ENCODE data around the gene DNAL1. TPM values are rescaled to one million over a fixed set of nuclear protein-coding genes. Genes with fewer than 3 reads are reported as not detected.

Gene DNAL1
- total and polyA plus RNA-seq, 2 experiments from 2014 or later: 12.2 to 19.4 TPM

DNA sequence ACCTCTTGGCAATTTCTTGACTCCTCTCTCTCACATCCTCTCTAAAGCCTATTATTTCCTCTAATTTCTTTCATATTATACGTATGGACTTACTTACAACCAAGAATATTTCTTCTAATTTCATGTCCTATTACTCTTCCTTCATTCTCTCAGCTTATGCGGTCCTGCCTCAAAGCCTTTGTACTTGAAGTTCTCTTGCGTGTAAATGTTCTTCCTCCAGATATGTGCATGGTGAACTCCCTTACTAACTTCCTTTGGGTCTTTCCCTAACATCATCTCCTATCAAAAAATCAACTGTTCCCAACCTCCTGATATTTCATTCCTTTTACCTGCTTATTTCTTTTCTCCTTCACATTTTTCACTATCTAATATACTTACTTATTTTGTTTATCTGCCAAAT is 23.1 kb downstream of the DNAL1 start:
- TF ChIP-seq, protein P1, sequence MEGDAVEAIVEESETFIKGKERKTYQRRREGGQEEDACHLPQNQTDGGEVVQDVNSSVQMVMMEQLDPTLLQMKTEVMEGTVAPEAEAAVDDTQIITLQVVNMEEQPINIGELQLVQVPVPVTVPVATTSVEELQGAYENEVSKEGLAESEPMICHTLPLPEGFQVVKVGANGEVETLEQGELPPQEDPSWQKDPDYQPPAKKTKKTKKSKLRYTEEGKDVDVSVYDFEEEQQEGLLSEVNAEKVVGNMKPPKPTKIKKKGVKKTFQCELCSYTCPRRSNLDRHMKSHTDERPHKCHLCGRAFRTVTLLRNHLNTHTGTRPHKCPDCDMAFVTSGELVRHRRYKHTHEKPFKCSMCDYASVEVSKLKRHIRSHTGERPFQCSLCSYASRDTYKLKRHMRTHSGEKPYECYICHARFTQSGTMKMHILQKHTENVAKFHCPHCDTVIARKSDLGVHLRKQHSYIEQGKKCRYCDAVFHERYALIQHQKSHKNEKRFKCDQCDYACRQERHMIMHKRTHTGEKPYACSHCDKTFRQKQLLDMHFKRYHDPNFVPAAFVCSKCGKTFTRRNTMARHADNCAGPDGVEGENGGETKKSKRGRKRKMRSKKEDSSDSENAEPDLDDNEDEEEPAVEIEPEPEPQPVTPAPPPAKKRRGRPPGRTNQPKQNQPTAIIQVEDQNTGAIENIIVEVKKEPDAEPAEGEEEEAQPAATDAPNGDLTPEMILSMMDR (IDR thresholded peaks at IDR 0.05; ENCODE audit: low read depth, low read length): no peak
- no peaks in the 10 kb centered on the region for H3K9me3 ChIP-seq (ENCODE audit: low read depth)

DNA sequence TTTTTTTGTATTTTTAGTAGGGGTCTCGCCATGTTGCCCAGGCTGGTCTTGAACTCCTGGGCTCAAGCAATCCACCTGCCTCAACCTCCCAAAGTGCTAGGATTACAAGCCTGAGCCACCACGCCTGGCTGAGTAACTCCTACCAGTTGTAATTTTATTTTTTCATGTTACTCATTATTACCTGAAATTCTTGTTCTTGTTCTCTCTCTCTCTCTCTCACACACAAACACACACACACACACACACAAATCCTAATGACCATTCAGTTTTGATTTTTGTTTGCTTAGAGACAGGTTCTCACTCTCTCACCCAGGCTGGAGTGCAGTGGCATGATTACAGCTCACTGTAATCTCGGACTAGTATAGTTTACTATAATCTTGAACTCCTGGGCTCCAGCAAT is 30.2 kb downstream of the DNAL1 start:
- Histone ChIP-seq H3K27me3 (no peaks in the 10 kb centered on the region), H3K4me3 (no peak overlapping the region), H3K36me3 (peaks cover 12% of the 10 kb centered on the region), H3K4me1 (ENCODE audit: low read depth) (no peaks in the 10 kb centered on the region), H3K9me3 (ENCODE audit: low read depth) (no peaks in the 10 kb centered on the region), H3K27ac (no peak overlapping the region)
- DNase-seq (ENCODE audit: low read depth in 1 of 2, low spot score in 1 of 2): no peak
- TF ChIP-seq, protein P1 (IDR thresholded peaks at IDR 0.05; ENCODE audit: low read depth, low read length): no peak

More for the DNA sequence above, 23.1 kb downstream of the DNAL1 start:
- no peaks in the 10 kb centered on the region for H3K27me3 ChIP-seq
- DNase-seq (ENCODE audit: low read depth in 1 of 2, low spot score in 1 of 2): no peak
- H3K36me3 ChIP-seq: peaks cover 9% of the 10 kb centered on the region
- peaks cover 14% of the 10 kb centered on the region for H3K4me1 ChIP-seq (ENCODE audit: low read depth)
- no peak overlapping the region for H3K27ac ChIP-seq
- H3K4me3 ChIP-seq: no peak overlapping the region

DNA sequence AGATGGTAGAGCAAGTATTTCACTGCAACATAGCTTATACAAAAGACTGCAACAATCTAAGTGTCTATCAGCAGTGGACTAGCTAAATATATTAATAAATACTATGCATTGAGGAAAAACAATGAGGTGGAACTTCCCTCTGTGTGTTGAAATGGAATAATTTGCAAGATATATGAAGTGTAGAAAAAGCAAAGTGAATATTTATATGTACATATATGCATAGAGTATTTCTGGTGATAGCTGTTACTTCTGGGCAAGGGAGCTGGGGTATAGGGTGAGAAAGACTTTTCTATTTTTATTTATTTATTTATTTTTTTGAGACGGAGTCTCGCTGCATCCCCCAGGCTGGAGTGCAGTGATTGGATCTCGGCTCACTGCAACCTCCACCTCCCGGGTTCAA is 33.9 kb downstream of the DNAL1 start:
- no peaks in the 10 kb centered on the region for H3K9me3 ChIP-seq (ENCODE audit: low read depth)
- H3K27me3 ChIP-seq: no peaks in the 10 kb centered on the region
- H3K4me3 ChIP-seq: no peak overlapping the region
- no peak overlapping the region for H3K27ac ChIP-seq
- TF ChIP-seq, protein P1 (IDR thresholded peaks at IDR 0.05; ENCODE audit: low read depth, low read length): no peak
- no peaks in the 10 kb centered on the region for H3K4me1 ChIP-seq (ENCODE audit: low read depth)
- DNase-seq (ENCODE audit: low read depth in 1 of 2, low spot score in 1 of 2): no peak
- H3K36me3 ChIP-seq: no peaks in the 10 kb centered on the region

DNA sequence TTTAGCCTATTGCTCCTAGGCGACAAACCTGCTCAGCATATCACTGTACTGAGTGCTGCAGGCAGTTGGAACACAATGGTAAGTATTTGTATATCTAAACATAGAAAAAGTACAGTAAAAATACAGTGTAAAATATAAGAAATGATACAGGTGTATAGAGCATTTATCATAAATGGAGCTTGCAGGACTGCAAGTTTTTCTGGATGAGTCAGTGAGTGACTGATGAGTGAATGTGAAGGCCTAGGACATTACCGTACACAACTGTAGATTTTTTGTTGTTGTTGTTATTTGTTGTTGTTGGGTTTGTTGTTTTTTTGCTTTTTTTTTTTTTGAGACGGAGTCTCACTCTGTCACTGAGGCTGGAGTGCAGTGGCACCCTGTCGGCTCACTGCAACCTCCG is 36.0 kb downstream of the DNAL1 start:
- DNase-seq (ENCODE audit: low read depth in 1 of 2, low spot score in 1 of 2): no peak
- Histone ChIP-seq H3K36me3 (no peaks in the 10 kb centered on the region), H3K4me1 (ENCODE audit: low read depth) (no peaks in the 10 kb centered on the region), H3K27ac (no peak overlapping the region), H3K4me3 (no peak overlapping the region), H3K27me3 (no peaks in the 10 kb centered on the region), H3K9me3 (ENCODE audit: low read depth) (no peaks in the 10 kb centered on the region)
- TF ChIP-seq, protein P1 (IDR thresholded peaks at IDR 0.05; ENCODE audit: low read depth, low read length): no peak

DNA sequence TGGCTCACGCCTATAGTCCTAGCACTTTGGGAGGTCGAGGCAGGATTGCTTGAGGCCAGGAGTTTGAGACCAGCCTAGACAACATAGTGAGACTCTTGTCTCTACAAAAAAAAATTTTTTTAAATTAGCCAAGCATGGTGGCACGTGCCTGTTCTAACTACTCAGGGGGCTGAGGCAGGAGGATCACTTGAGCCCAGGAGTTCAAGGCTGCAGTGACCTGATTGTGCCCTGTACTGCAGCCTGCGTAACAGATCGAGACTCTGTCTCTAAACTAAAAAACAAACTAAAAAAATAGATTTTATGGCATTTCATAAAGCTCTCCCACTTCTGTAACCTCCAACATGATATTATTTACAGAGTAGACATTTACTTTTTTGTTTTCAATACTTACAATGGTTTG is 39.8 kb downstream of the DNAL1 start:
- no peak overlapping the region for H3K27ac ChIP-seq
- DNase-seq (ENCODE audit: low read depth in 1 of 2, low spot score in 1 of 2): no peak
- no peaks in the 10 kb centered on the region for H3K9me3 ChIP-seq (ENCODE audit: low read depth)

More for the DNA sequence above, 39.8 kb downstream of the DNAL1 start:
- no peak overlapping the region for H3K4me3 ChIP-seq
- TF ChIP-seq, protein P1 (IDR thresholded peaks at IDR 0.05; ENCODE audit: low read depth, low read length): no peak
- H3K4me1 ChIP-seq (ENCODE audit: low read depth): no peaks in the 10 kb centered on the region
- H3K27me3 ChIP-seq: no peaks in the 10 kb centered on the region
- no peaks in the 10 kb centered on the region for H3K36me3 ChIP-seq

Measured in cardiac muscle cell (in vitro differentiated cells and primary cell).